GM12874 (cell line): ENCODE data around the gene TSPAN3.

Experiments
- CTCF ChIP-seq: IDR thresholded peaks from 2 replicates; pipeline ENCODE4 v1.5.1; 2011; ENCODE audit warnings: low read depth, mild to moderate bottlenecking, control low read depth, low read length, moderate library complexity; ENCODE audit not compliant: insufficient read depth

Gene TSPAN3

GRCh38 chr15:77063249-77063648, 7.7 kb downstream of the TSPAN3 start:
- no peak for TF ChIP-seq CTCF

DNA sequence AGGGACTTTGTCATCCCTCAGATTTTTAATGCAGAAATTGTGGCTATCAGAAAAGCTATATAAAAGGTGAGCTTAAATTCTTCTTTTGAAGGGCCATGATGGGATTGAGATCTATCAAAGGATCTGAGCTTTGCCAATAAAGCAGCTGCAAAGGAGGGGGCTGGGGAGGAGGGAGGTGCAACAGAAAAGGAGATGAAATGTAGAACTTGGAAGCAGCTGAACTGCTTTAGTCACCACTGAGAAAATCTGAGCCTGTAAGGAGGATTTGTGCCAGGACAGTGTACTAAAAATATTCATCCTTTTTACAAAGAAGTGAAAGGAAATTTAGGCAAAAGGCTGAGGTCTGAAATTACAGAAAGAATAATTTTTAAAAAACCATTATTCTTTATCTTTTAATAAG, 10.4 kb downstream of the TSPAN3 start:
- TF ChIP-seq CTCF = no peak

DNA sequence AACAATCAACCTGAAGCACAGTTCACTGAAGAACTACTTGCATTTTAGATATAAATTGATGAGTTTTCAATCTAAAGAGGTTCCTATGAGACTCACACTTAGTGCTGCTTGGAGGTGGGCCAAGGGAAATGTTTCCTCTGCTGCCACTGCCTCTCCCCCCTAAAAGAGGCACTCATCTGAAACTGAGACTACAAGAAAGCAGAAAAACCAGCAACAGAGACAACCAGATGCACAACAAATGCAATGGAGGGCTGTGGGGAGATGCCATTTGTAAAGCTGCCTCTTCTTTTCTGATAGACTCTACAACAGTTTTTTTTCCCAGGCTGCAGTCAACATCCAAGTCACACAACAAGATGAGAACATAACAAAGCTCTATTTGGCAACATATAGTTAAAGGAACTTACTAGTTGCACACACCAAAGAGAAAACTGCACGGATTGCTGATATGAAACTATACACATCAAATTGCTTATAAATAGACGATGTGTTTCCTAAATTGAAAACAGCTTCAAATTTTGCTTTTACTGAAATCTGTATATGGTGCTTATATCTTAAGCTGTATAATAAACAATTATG, 11.0 kb downstream of the TSPAN3 start:
- TF ChIP-seq CTCF = no peak

DNA sequence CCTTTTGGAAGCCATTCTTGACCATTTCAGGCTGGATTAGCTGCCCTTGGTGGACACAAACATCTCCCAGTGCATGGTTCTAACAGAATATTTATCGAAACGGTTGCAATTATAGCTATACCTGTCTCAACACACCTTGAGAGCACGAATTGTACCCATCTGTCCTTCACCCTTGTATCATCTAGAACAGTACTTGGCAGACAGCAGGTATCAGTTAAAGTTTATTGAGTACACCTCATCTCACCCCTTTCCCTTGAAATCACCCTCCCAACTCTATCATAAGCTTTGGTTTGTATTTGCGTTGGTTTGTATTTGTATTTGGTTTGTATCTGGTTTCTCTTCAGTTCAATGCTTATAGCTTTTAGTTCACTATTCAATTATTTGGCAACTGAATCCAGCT, 12.4 kb downstream of the TSPAN3 start:
- no peak for TF ChIP-seq CTCF

DNA sequence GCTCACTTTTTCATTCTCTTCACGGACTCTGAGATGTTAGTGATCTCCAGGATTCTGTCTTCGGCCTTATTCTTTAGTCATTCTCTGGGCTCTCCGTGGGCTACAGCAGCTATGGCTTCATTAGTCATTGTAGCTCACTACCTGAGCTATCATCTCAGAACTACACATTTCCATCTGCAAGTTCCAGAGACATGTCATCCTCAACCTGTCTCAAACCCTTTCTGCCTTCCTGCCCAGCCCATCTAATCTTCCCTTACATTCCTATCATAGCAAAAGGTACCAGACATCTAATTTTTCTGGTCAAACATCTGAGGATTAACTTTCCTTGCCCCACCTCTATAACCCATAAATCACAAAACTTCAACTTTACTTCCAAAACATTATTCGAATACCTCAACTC, 13.2 kb downstream of the TSPAN3 start:
- no peak for TF ChIP-seq CTCF

- no peak for TF ChIP-seq CTCF
Measured at GRCh38 chr15:77057072-77057471, 13.8 kb downstream of the TSPAN3 start.

- no peak for TF ChIP-seq CTCF
Measured at GRCh38 chr15:77053709-77054108, 17.2 kb downstream of the TSPAN3 start.
